Stimulated activated naive B cell treated with anti-CD40 and anti-IgM and Interleukin-4, amounts not matched to agents 10 μg/mL and 1 μg/mL and 100 μg/mL, for 72 hours (primary cell): ENCODE measurements around the gene KIRREL3.

Experiments
- ATAC-seq, 2 donors: fragments of 150-1000 bp; cut with Tn5 transposase; replicated peaks; 2 replicates each; pipeline ENCODE4 v1.10.0; 2021; ENCODE audit warnings: moderate library complexity in 1 of 2
- DNase-seq: peaks from one replicate; pipeline ENCODE4 v3.0.0; 2021
- H3K27ac Mint-ChIP-seq: one replicate; pipeline ENCODE4 v1.8.0; 2022; ENCODE audit warnings: mild to moderate bottlenecking, mixed read lengths
- H3K27me3 Mint-ChIP-seq, 2 donors: one replicate each; pipeline ENCODE4 v1.8.0; 2022; ENCODE audit warnings: mixed read lengths in 2 of 2
- H3K36me3 Mint-ChIP-seq, 2 donors: one replicate each; pipeline ENCODE4 v1.8.0; 2022; ENCODE audit warnings: mixed read lengths in 2 of 2, mild to moderate bottlenecking in 1 of 2
- H3K4me1 Mint-ChIP-seq, 2 donors: one replicate each; pipeline ENCODE4 v1.8.0; 2022; ENCODE audit warnings: mixed read lengths in 2 of 2, mild to moderate bottlenecking in 1 of 2
- H3K4me3 Mint-ChIP-seq, 2 donors: one replicate each; pipeline ENCODE4 v1.8.0; 2022; ENCODE audit warnings: mild to moderate bottlenecking in 2 of 2, mixed read lengths in 2 of 2, moderate library complexity in 1 of 2
- H3K9me3 Mint-ChIP-seq, 2 donors: one replicate each; pipeline ENCODE4 v1.8.0; 2022; ENCODE audit warnings: mixed read lengths in 2 of 2, mild to moderate bottlenecking in 1 of 2

The KIRREL3 gene

DNA sequence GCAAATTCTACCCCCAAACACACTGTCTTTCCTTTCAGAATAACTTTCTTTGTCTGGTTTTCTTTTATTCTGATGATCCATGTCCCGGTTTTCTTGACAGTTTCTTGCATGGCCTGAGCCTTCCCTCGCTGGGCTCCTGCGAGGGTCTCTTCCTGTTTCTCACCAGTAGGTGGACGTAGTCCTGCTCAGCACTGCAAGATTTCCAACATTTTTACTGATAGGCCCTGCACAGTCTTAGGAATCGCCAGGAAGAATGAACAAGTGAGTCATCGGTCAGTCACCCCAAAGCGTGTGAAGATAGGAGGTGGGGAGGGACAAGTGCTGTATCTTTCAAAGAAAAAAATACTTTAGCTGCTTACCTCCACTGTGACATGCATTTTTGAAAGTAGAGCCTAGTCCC, 16.9 kb upstream of the KIRREL3 start:
- H3K27me3 Mint-ChIP-seq: peaks cover 3 to 27% of the 10 kb centered on the region in 2 donors
- DNase-seq: no peak

DNA sequence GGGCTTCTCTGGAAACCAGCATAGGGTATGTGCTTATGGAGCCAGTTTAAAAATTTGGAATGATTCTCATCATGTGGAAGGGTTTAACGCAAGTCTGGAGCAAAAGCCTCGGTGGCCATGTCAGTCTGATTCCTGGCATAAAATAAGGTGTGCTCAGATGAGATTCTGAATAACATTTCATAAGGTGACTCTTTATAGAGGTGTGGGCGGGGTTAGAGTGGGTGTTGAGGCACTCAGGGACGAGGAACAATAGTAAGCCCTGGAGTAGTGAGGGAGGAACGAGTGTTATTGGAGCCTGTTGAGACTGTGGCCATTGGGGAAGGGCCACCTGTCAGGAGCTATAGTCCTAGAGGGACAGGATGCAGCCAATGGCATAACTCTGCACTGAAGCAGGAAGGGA, 13.0 kb upstream of the KIRREL3 start:
- H3K4me3 Mint-ChIP-seq: no peak overlapping the region
- H3K27ac Mint-ChIP-seq: no peak overlapping the region
- DNase-seq (no peak), ATAC-seq (no peak)
- no peaks in the 10 kb centered on the region for H3K4me1 Mint-ChIP-seq
- no peaks in the 10 kb centered on the region for H3K36me3 Mint-ChIP-seq
- H3K9me3 Mint-ChIP-seq: peaks cover 0 to 2% of the 10 kb centered on the region in 2 donors
- H3K27me3 Mint-ChIP-seq: peaks cover 10 to 29% of the 10 kb centered on the region in 2 donors

More for the DNA sequence above, 16.9 kb upstream of the KIRREL3 start:
- Mint-ChIP-seq H3K36me3 (no peaks in the 10 kb centered on the region), H3K4me3 (no peak overlapping the region), H3K9me3 (peaks cover 0 to 7% of the 10 kb centered on the region in 2 donors), H3K27ac (no peak overlapping the region), H3K4me1 (no peaks in the 10 kb centered on the region)
- no peak for ATAC-seq

DNA sequence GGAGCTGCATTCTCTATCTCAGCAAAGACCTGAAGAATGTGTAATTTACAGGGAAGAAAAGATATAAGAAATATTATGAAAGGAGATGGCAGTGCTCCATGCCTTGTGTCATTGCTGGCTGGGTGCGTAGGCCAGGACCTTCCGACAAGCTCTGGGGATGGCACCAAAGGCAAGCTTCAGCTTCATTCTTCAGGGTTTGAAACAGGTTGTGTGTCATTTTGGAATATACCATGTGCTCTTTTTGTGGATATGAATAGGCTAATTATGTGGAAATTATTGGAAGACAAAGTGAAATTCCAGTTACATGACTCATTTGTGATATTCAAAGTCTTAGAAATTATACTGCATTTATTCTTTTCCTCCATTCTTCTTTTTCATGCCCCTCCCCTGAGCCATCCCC, 5.7 kb upstream of the KIRREL3 start:
- peaks cover 32 to 49% of the 10 kb centered on the region in 2 donors for H3K27me3 Mint-ChIP-seq
- no peaks in the 10 kb centered on the region for H3K4me1 Mint-ChIP-seq
- H3K36me3 Mint-ChIP-seq: no peaks in the 10 kb centered on the region
- no peak overlapping the region for H3K27ac Mint-ChIP-seq
- no peaks in the 10 kb centered on the region for H3K9me3 Mint-ChIP-seq
- no peak for ATAC-seq
- H3K4me3 Mint-ChIP-seq: no peak overlapping the region
- DNase-seq: no peak

GRCh38 chr11:127003260-127003981, 2.9 kb upstream of the KIRREL3 start:
- DNase-seq (no peak), ATAC-seq (peak; percentile 29 to 31)
- Mint-ChIP-seq H3K27ac (no peak overlapping the region), H3K4me3 (no peak overlapping the region), H3K36me3 (no peaks in the 10 kb centered on the region), H3K4me1 (no peaks in the 10 kb centered on the region), H3K27me3 (peaks cover 25 to 34% of the 10 kb centered on the region in 2 donors), H3K9me3 (no peaks in the 10 kb centered on the region)

GRCh38 chr11:127002669-127003259, 2.2 kb upstream of the KIRREL3 start:
- Mint-ChIP-seq H3K36me3 (no peaks in the 10 kb centered on the region), H3K9me3 (no peaks in the 10 kb centered on the region), H3K4me3 (no peak overlapping the region), H3K4me1 (no peaks in the 10 kb centered on the region), H3K27ac (no peak overlapping the region), H3K27me3 (peaks cover 25 to 32% of the 10 kb centered on the region in 2 donors)
- DNase-seq (no peak), ATAC-seq (no peak)

DNA sequence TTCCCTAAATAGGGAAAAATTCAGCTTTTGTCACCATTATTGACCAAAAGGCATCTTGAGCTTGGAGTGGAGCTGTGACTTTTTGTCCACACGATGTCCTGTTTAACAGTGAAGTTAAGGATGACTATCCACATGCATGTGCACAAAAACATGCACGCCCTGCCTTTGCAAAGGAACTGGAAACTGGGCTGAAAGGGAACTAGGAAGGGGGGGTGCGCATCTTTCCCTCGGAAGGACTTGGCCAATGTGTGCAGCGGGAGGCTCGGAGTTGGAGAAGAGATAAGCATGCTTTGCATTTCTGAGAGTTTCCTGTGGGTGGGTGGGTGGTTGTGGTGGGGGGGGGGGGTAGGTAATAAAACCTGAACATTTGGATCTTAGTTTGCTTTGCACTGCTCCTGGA, 411 bp upstream of the KIRREL3 start:
- Mint-ChIP-seq H3K4me3 (no peak overlapping the region), H3K27me3 (peaks cover 37 to 39% of the 10 kb centered on the region in 2 donors), H3K9me3 (no peaks in the 10 kb centered on the region), H3K4me1 (no peaks in the 10 kb centered on the region), H3K27ac (no peak overlapping the region), H3K36me3 (no peaks in the 10 kb centered on the region)
- ATAC-seq (no peak), DNase-seq (no peak)

DNA sequence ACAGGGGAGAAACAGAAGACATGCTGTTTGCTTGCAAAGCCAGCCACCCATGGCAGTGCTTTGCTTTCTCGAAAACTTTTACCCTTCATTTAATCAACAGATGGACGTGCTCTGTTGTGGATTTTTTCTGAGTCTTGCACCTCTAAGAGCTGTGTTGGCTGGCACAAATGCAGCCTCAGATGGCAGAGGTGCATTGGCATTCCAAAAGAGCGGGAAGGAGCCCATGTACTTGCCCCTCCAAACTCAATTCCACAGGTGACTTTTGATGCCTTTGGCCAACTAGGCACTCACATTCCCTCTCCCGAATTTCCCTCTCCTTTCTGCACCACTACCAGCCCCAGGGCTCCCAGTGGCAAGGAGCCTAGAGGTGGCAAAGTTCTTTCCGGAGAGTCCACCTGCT, 1.2 kb downstream of the KIRREL3 start:
- DNase-seq (no peak), ATAC-seq (no peak)
- H3K27me3 Mint-ChIP-seq: peaks cover 23 to 33% of the 10 kb centered on the region in 2 donors

DNA sequence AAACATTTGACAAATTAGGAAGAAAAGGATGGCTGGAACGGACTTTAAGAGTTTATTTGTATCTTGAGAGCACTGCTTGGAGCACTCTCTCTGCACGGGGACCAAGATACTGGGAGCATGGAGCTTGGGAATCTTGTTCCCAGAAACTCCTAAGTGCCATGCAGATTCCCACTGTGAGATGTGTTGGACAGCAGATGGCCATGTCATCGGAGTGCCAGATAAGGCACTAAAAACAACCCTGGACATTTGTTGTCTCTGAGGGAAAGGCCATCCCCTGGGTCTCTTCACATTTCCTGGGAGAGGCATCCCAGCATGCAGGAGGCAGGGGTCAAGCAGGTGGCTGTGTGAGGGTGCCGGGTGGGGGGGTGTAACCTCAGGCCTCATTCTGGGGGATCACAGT, 2.9 kb downstream of the KIRREL3 start:
- H3K9me3 Mint-ChIP-seq: no peaks in the 10 kb centered on the region
- peaks cover 21 to 32% of the 10 kb centered on the region in 2 donors for H3K27me3 Mint-ChIP-seq
- no peak for DNase-seq
- no peaks in the 10 kb centered on the region for H3K36me3 Mint-ChIP-seq
- no peak overlapping the region for H3K27ac Mint-ChIP-seq
- ATAC-seq: no peak
- no peak overlapping the region for H3K4me3 Mint-ChIP-seq
- H3K4me1 Mint-ChIP-seq: no peaks in the 10 kb centered on the region

More for the DNA sequence above, 1.2 kb downstream of the KIRREL3 start:
- Mint-ChIP-seq H3K4me1 (no peaks in the 10 kb centered on the region), H3K36me3 (no peaks in the 10 kb centered on the region), H3K4me3 (no peak overlapping the region), H3K9me3 (no peaks in the 10 kb centered on the region), H3K27ac (no peak overlapping the region)

DNA sequence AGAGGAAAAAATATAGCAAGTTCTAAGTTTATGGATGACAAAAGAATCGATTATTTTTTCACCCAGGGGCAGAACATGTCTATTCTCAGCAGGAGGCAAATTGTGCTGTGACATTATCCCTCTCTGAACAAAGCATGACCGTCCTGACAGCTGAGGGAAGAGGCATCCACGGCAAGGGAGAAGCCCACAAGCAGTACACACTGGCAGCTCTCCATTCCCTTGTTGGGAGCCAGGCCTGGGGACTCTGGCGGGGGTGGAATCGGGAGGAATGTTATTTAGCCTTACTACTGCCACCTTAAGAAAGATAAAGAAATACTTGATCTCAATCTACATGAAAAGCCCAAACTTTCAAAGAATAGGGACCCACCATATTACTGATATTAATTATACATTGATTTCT, 3.4 kb downstream of the KIRREL3 start:
- H3K27me3 Mint-ChIP-seq: peaks cover 23 to 32% of the 10 kb centered on the region in 2 donors
- H3K4me1 Mint-ChIP-seq: no peaks in the 10 kb centered on the region
- no peaks in the 10 kb centered on the region for H3K36me3 Mint-ChIP-seq
- no peak overlapping the region for H3K4me3 Mint-ChIP-seq
- H3K27ac Mint-ChIP-seq: no peak overlapping the region
- H3K9me3 Mint-ChIP-seq: no peaks in the 10 kb centered on the region
- no peak for DNase-seq
- no peak for ATAC-seq

- H3K27me3 Mint-ChIP-seq: peaks cover 29 to 32% of the 10 kb centered on the region in 2 donors
- ATAC-seq: no peak
- no peak for DNase-seq
- no peaks in the 10 kb centered on the region for H3K9me3 Mint-ChIP-seq
- no peaks in the 10 kb centered on the region for H3K36me3 Mint-ChIP-seq
- no peak overlapping the region for H3K4me3 Mint-ChIP-seq
- H3K27ac Mint-ChIP-seq: no peak overlapping the region
- H3K4me1 Mint-ChIP-seq: no peaks in the 10 kb centered on the region
Measured at GRCh38 chr11:126996036-126996804, 4.3 kb downstream of the KIRREL3 start.

- Mint-ChIP-seq H3K4me3 (no peak overlapping the region), H3K27ac (no peak overlapping the region), H3K4me1 (no peaks in the 10 kb centered on the region), H3K27me3 (peaks cover 38 to 53% of the 10 kb centered on the region in 2 donors), H3K36me3 (no peaks in the 10 kb centered on the region), H3K9me3 (no peaks in the 10 kb centered on the region)
- no peak for ATAC-seq
- no peak for DNase-seq
Measured at GRCh38 chr11:126993599-126993998, 7.0 kb downstream of the KIRREL3 start.

DNA sequence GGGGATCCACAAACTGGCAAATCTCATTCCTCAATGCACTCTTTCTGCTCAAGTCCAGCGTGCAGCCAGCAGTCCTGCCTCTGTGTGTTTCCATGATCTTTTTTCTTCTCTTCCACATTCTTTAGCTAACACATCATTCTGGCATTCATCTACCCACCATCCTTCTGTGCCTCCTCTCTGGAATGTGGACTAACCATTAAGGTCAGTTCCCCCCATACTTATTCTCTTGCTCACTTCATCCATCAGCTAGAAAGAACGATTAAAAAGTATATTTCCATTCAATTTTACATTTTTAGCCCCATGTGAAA, 7.8 kb downstream of the KIRREL3 start:
- Mint-ChIP-seq H3K4me3 (no peak overlapping the region), H3K36me3 (no peaks in the 10 kb centered on the region), H3K27ac (no peak overlapping the region), H3K27me3 (peaks cover 38 to 54% of the 10 kb centered on the region in 2 donors), H3K4me1 (no peaks in the 10 kb centered on the region), H3K9me3 (no peaks in the 10 kb centered on the region)
- no peak for ATAC-seq
- no peak for DNase-seq

GRCh38 chr11:126992065-126992803, 8.3 kb downstream of the KIRREL3 start:
- Mint-ChIP-seq H3K27ac (no peak overlapping the region), H3K27me3 (peaks cover 33 to 51% of the 10 kb centered on the region in 2 donors), H3K4me3 (no peak overlapping the region), H3K9me3 (no peaks in the 10 kb centered on the region), H3K4me1 (no peaks in the 10 kb centered on the region), H3K36me3 (no peaks in the 10 kb centered on the region)
- DNase-seq: no peak
- ATAC-seq: no peak

DNA sequence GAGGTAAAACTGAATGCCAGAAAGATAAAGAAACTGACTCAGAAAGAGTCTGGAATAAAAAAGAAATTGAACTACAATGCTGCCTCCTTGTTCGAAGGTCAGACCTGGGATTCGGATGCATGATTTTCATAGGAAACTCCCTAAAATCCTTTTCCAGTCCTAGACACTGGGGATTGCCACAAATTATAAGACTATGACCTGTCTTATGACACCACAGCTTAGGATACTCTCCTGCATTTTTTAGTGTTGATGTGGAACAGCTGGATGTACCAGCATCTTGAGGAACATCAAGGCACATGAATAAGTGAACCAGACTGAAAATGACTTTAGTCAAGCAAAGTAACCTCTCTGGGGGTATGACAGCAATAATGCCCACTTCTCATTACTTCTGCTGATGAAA, 9.0 kb downstream of the KIRREL3 start:
- ATAC-seq: no peak
- DNase-seq: no peak

More for the DNA sequence above, 9.0 kb downstream of the KIRREL3 start:
- Mint-ChIP-seq H3K4me3 (no peak overlapping the region), H3K36me3 (no peaks in the 10 kb centered on the region), H3K9me3 (no peaks in the 10 kb centered on the region), H3K4me1 (no peaks in the 10 kb centered on the region), H3K27me3 (peaks cover 26 to 49% of the 10 kb centered on the region in 2 donors), H3K27ac (no peak overlapping the region)
